Esophagus (tissue), 2 donors: ENCODE data around the gene DCAF4L1. TPM values are rescaled to one million over a fixed set of nuclear protein-coding genes. Genes with fewer than 3 reads are reported as not detected.

Experiments
- H3K27ac ChIP-seq, 2 donors: one replicate each; pipeline ENCODE4 v1.5.1; 2013; ENCODE audit warnings: low read depth in 2 of 2, mild to moderate bottlenecking in 2 of 2, inconsistent platforms in 1 of 2, low read length in 1 of 2, moderate library complexity in 1 of 2
- H3K27me3 ChIP-seq, 2 donors: one replicate each; pipeline ENCODE4 v1.6.1; 2013; ENCODE audit warnings: low read length in 2 of 2, control low read depth in 1 of 2, mild to moderate bottlenecking in 1 of 2; ENCODE audit not compliant: insufficient read depth in 2 of 2, control insufficient read depth in 1 of 2
- H3K36me3 ChIP-seq, 2 donors: one replicate each; pipeline ENCODE4 v1.6.1; 2013; ENCODE audit warnings: low read length in 1 of 2; ENCODE audit not compliant: control insufficient read depth in 2 of 2, insufficient read depth in 2 of 2
- H3K4me1 ChIP-seq, 2 donors: one replicate each; pipeline ENCODE4 v1.6.1; 2013; ENCODE audit warnings: low read length in 1 of 2; ENCODE audit not compliant: control insufficient read depth in 2 of 2, insufficient read depth in 2 of 2
- H3K4me3 ChIP-seq, 2 donors: one replicate each; pipeline ENCODE4 v1.5.1; 2013; ENCODE audit warnings: low read length in 2 of 2, mild to moderate bottlenecking in 2 of 2, low read depth in 1 of 2, moderate library complexity in 1 of 2
- H3K9me3 ChIP-seq, 2 donors: one replicate each; pipeline ENCODE4 v1.6.1; 2013; ENCODE audit warnings: mild to moderate bottlenecking in 2 of 2, low read depth in 1 of 2, low read length in 1 of 2, moderate library complexity in 1 of 2; ENCODE audit not compliant: control insufficient read depth in 2 of 2, insufficient read depth in 1 of 2
- WGBS, 2 donors: extraction: QIAGEN DNeasy Blood & Tissue Kit; methylation state at CpG; one replicate each; pipeline ENCODE4 v1.1.7; 2013; 5-methylcytosine and 5-hydroxymethylcytosine counted together
- polyA plus RNA-seq, 2 donors: library from polyadenylated mRNA; stranded (reverse); fragments of 200-250 nt; gene quantifications; one replicate each; pipeline ENCODE4 v1.2.3, GENCODE V29; 2013
- donor health status: healthy with polysubstance abuse.
- donor health status: Bipolar disorder and iron deficiency.

Gene DCAF4L1
- polyA plus RNA-seq, 2 donors = 0.06 to 0.14 TPM

DNA sequence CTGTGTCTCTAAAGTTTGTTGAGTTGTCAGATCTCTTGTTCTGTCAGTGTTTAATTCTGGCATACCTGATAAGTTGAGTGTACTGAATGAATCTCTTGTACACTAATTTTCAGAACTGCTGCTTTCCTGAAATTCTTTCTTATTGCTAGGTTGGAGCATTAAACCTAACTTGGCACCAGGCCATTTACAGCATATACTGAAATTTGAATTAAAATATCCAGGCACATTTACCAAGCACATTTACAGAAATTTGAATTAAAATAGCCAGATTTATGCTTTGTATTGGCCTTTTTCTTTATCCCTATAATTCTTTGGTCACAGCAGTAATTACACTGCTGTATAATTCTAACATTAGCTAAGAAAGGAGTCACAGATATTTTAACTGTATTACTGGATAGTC, 37.5 kb upstream of the DCAF4L1 start:
- no peaks in the 10 kb centered on the region for H3K36me3 ChIP-seq
- no peaks in the 10 kb centered on the region for H3K4me1 ChIP-seq

DNA sequence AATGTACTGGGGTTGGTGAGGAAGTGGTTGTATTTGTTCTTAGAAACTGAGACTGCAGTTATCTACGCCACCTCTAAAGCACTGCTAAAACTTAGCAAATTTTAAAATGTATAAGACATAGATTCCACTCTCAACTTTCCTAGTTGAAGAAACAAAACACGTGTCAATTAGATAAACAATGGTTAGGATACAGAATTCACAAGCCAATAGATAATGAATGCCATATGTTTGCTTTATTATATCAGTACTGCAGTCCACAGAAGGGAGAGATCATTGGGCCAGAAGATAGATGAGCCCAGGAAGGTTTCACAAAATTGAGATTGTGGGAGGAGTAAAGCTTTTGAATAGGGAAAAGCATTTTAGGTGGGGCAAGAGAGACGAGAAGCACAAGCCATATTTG, 32.0 kb upstream of the DCAF4L1 start:
- H3K36me3 ChIP-seq = peaks cover 0 to 2% of the 10 kb centered on the region in 2 donors

More for the DNA sequence above, 37.5 kb upstream of the DCAF4L1 start:
- Histone ChIP-seq H3K9me3 (no peaks in the 10 kb centered on the region), H3K27me3 (no peaks in the 10 kb centered on the region), H3K27ac (no peak overlapping the region), H3K4me3 (no peak overlapping the region)

DNA sequence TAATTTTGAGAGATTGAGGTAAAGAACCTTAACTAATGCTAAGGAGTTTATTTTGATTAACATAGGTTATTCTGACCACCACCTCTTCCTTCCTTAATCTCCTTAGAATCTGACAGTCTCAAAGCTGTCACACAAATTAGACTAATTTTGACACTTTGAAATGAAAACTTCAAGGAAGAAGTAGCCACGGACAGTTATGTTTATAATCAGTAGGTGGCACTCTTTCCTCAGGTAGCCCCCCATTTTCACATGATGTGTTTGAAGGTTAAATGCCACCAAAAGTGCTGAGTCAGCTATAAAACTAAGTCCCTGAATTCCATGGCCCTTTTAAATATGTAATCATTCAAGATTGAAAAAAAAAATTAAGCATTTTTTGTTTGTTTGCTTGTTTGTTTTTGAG, 23.9 kb upstream of the DCAF4L1 start:
- no peak overlapping the region for H3K27ac ChIP-seq
- no peak overlapping the region for H3K4me3 ChIP-seq
- H3K36me3 ChIP-seq = peaks cover 0 to 2% of the 10 kb centered on the region in 2 donors
- no peaks in the 10 kb centered on the region for H3K4me1 ChIP-seq
- no peaks in the 10 kb centered on the region for H3K9me3 ChIP-seq
- H3K27me3 ChIP-seq = no peaks in the 10 kb centered on the region
- WGBS, 2 donors = 37 to 41% methylated on average over 1 of the region's 1 CpG

More for the DNA sequence above, 32.0 kb upstream of the DCAF4L1 start:
- Histone ChIP-seq H3K9me3 (no peaks in the 10 kb centered on the region), H3K27ac (no peak overlapping the region), H3K27me3 (no peaks in the 10 kb centered on the region), H3K4me3 (no peak overlapping the region), H3K4me1 (no peaks in the 10 kb centered on the region)
- WGBS, 2 donors = 73 to 77% methylated on average over 3 of the region's 3 CpGs

- WGBS, 2 donors = 87 to 94% methylated on average over 4 of the region's 4 CpGs
- no peak overlapping the region for H3K27ac ChIP-seq
- no peak overlapping the region for H3K4me3 ChIP-seq
Observed at GRCh38 chr4:41963105-41963504, 18.5 kb upstream of the DCAF4L1 start.

DNA sequence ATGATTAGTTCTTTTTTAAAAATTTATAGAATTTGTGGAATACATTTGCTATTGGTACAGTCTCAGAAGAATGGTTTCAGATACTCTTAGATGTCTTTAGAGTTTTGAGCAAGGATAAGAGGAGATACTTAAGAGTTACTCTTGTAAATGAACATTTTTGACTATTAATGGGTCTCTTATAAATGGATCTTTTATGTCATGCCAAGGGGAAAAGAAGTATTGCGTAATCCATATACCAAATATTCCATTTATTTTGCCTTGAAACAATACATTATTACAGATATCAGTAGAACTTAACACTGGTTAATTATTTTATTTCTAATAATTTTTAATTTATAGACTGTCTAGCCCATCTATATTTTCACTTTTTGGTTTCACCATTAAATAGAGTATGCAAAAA, 17.2 kb upstream of the DCAF4L1 start:
- H3K9me3 ChIP-seq = peaks cover 0 to 3% of the 10 kb centered on the region in 2 donors
- no peaks in the 10 kb centered on the region for H3K4me1 ChIP-seq
- H3K36me3 ChIP-seq = no peaks in the 10 kb centered on the region
- H3K4me3 ChIP-seq = no peak overlapping the region
- 93 to 97% methylated on average over 1 of the region's 1 CpG for WGBS, 2 donors
- H3K27ac ChIP-seq = no peak overlapping the region
- no peaks in the 10 kb centered on the region for H3K27me3 ChIP-seq

More at GRCh38 chr4:41963105-41963504, 18.5 kb upstream of the DCAF4L1 start:
- Histone ChIP-seq H3K36me3 (no peaks in the 10 kb centered on the region), H3K4me1 (no peaks in the 10 kb centered on the region), H3K27me3 (no peaks in the 10 kb centered on the region), H3K9me3 (no peaks in the 10 kb centered on the region)

- H3K27ac ChIP-seq = no peak overlapping the region
- peaks cover 0 to 3% of the 10 kb centered on the region in 2 donors for H3K9me3 ChIP-seq
- H3K36me3 ChIP-seq = no peaks in the 10 kb centered on the region
- no peak overlapping the region for H3K4me3 ChIP-seq
- H3K27me3 ChIP-seq = no peaks in the 10 kb centered on the region
- no peaks in the 10 kb centered on the region for H3K4me1 ChIP-seq
- 77 to 85% methylated on average over 2 of the region's 2 CpGs for WGBS, 2 donors
Observed at GRCh38 chr4:41967392-41967791, 14.2 kb upstream of the DCAF4L1 start.

- no peak overlapping the region for H3K4me3 ChIP-seq
- H3K36me3 ChIP-seq = no peaks in the 10 kb centered on the region
- peaks cover 0 to 3% of the 10 kb centered on the region in 2 donors for H3K9me3 ChIP-seq
- H3K4me1 ChIP-seq = no peaks in the 10 kb centered on the region
- no peak overlapping the region for H3K27ac ChIP-seq
- H3K27me3 ChIP-seq = no peaks in the 10 kb centered on the region
Observed at GRCh38 chr4:41969671-41970070, 11.9 kb upstream of the DCAF4L1 start.

DNA sequence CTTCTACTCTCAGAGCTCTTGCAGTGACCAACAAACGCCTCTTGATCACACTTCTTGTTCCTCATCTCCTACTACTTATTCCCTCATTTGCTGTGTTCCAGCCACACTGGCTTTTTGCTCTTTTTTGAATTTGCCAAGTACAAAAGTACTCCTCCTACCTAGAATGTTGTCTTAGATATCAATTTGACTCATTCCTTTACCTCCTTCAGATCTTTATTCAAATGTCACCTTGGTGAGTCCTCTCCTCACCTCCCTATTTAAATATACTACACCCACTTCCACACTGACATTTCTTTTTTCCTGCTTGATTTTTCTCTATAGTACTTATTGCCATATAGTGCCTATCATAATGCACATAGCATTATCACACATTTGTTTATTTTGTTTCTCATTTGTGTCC, 6.2 kb upstream of the DCAF4L1 start:
- H3K4me3 ChIP-seq = no peak overlapping the region
- no peaks in the 10 kb centered on the region for H3K36me3 ChIP-seq
- H3K27me3 ChIP-seq = no peaks in the 10 kb centered on the region
- 76 to 87% methylated on average over 1 of the region's 1 CpG for WGBS, 2 donors
- no peaks in the 10 kb centered on the region for H3K4me1 ChIP-seq
- no peaks in the 10 kb centered on the region for H3K9me3 ChIP-seq
- H3K27ac ChIP-seq = no peak overlapping the region

DNA sequence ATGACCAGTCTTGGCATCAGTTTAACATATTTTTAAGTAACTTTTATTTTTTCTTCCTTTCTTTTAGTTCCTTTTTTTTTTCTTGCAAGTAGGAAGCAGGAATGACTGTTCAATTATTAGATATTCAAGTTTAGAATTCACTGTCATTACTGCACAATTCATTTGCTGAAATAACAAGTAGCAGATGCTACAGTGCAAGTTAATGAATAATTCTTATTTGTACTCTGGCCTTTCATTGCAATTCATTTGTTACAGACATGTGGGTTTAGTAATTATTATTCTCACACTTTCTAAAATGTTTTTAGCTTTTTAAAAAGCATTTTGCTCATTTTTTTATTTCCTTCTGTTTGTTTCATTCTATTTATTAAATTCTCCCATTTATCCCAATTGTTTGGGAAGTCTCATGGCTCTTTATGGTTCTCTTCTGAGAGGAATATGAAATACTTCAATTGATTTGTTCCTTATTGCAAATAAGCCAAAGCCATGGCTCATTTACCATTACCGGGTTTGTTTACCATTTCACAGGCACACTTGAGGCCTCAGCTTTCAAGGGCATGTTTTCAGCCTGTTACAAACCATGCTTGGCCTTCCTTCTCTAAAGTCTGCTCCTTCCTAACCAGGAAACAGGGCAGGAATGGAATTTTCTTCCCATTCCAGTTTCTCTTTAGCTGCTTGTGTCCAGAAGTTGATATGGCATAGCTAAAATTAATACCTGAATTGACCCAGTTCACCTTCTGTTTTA, 4.6 kb upstream of the DCAF4L1 start:
- Histone ChIP-seq H3K27me3 (no peaks in the 10 kb centered on the region), H3K9me3 (no peaks in the 10 kb centered on the region), H3K4me1 (no peaks in the 10 kb centered on the region), H3K4me3 (no peak overlapping the region), H3K36me3 (no peaks in the 10 kb centered on the region), H3K27ac (no peak overlapping the region)
- 37 to 57% methylated on average over 1 of the region's 1 CpG for WGBS, 2 donors

- no peak overlapping the region for H3K27ac ChIP-seq
- H3K27me3 ChIP-seq = no peaks in the 10 kb centered on the region
- no peaks in the 10 kb centered on the region for H3K36me3 ChIP-seq
- H3K4me3 ChIP-seq = no peak overlapping the region
- H3K4me1 ChIP-seq = no peaks in the 10 kb centered on the region
- WGBS, 2 donors = 44 to 45% methylated on average over 3 of the region's 3 CpGs
- no peaks in the 10 kb centered on the region for H3K9me3 ChIP-seq
Observed at GRCh38 chr4:41977709-41978108, 3.8 kb upstream of the DCAF4L1 start.
